Measurements from ENCODE around the gene NFIC.
A peak's percentile ranks its signal among the peaks of the same experiment; 100 is the strongest.

The NFIC gene

GRCh38 chr19:3365836-3366752 is at the start of gene NFIC:
TSS of gene NFIC (plus strand) at chr19:3366583. CDS start at chr19:3366637, 54 bp downstream.
- peak; percentile 83 to 92 for DNase-seq (ENCODE audit: low read depth in 2 of 2)
- TF ChIP-seq CTCF (IDR thresholded peaks at IDR 0.05; ENCODE audit: low read depth, low read length), result no peak
- peak within 1 kb of the TSS; percentile 80 to 87 for H3K4me3 ChIP-seq (replicated peaks in 1 of 2; ENCODE audit: low read depth in 2 of 2, low read length in 2 of 2)

GRCh38 chr19:3316659-3317207 is 49.6 kb upstream of the NFIC start:
- H3K4me3 ChIP-seq (replicated peaks in 1 of 2; ENCODE audit: low read depth in 2 of 2, low read length in 2 of 2), result no peak overlapping the region
- DNase-seq (ENCODE audit: low read depth in 2 of 2), result no peak
- no peak for TF ChIP-seq CTCF (IDR thresholded peaks at IDR 0.05; ENCODE audit: low read depth, low read length)

GRCh38 chr19:3319643-3320353 is 46.6 kb upstream of the NFIC start:
- DNase-seq (ENCODE audit: low read depth in 2 of 2), result peak; percentile 26 to 59
- H3K4me3 ChIP-seq (replicated peaks in 1 of 2; ENCODE audit: low read depth in 2 of 2, low read length in 2 of 2), result no peak overlapping the region
- TF ChIP-seq CTCF (IDR thresholded peaks at IDR 0.05; ENCODE audit: low read depth, low read length), result no peak

GRCh38 chr19:3320354-3320670 is 46.1 kb upstream of the NFIC start:
- DNase-seq (ENCODE audit: low read depth in 2 of 2), result no peak
- H3K4me3 ChIP-seq (replicated peaks in 1 of 2; ENCODE audit: low read depth in 2 of 2, low read length in 2 of 2), result no peak overlapping the region
- no peak for TF ChIP-seq CTCF (IDR thresholded peaks at IDR 0.05; ENCODE audit: low read depth, low read length)

- no peak for DNase-seq (ENCODE audit: low read depth in 2 of 2)
- no peak for TF ChIP-seq CTCF (IDR thresholded peaks at IDR 0.05; ENCODE audit: low read depth, low read length)
- H3K4me3 ChIP-seq (replicated peaks in 1 of 2; ENCODE audit: low read depth in 2 of 2, low read length in 2 of 2), result no peak overlapping the region
Observed at GRCh38 chr19:3320853-3321252, 45.5 kb upstream of the NFIC start.

GRCh38 chr19:3321696-3322095 is 44.7 kb upstream of the NFIC start:
- no peak for DNase-seq (ENCODE audit: low read depth in 2 of 2)
- no peak for TF ChIP-seq CTCF (IDR thresholded peaks at IDR 0.05; ENCODE audit: low read depth, low read length)
- H3K4me3 ChIP-seq (replicated peaks in 1 of 2; ENCODE audit: low read depth in 2 of 2, low read length in 2 of 2), result no peak overlapping the region

Measured in cardiac fibroblast (primary cell).